B cell (primary cell): ENCODE data around the gene CES3. TPM values are rescaled to one million over a fixed set of nuclear protein-coding genes. Genes with fewer than 3 reads are reported as not detected.

Experiments
- ATAC-seq: fragments of 200-7000 bp; cut with Tn5 transposase; one replicate; pipeline ENCODE4 v1.10.0; 2021; ENCODE audit warnings: low read depth, mild to moderate bottlenecking, moderate number of reproducible peaks, moderate library complexity
- CTCF ChIA-PET: fragments of 350-600 bp; sonication (Branson Sonifier 250); formaldehyde crosslinking; loops from one replicate; lab custom pipeline; 2021; ENCODE audit warnings: antibody characterized with exemption, inconsistent platforms; lab: Charles Lee
- POLR2A ChIA-PET: fragments of 350-600 bp; sonication (Branson Sonifier 250); formaldehyde crosslinking; loops from one replicate; lab custom pipeline; 2021; ENCODE audit warnings: antibody characterized with exemption; lab: Charles Lee
- DNase-seq: peaks from one replicate; pipeline ENCODE4 v3.0.0; 2013
- H2AFZ ChIP-seq: 2 replicates; pipeline ENCODE4 v1.6.1; 2012; ENCODE audit warnings: mild to moderate bottlenecking, low read depth, low read length; ENCODE audit not compliant: insufficient read depth, poor library complexity, severe bottlenecking
- H3K27ac ChIP-seq, 2 donors: 1 replicate in 1 of 2; 2 replicates in 1 of 2; pipeline ENCODE4 v1.5.1; 2012 to 2013; ENCODE audit warnings: low read length in 2 of 2, mild to moderate bottlenecking in 2 of 2, moderate library complexity in 1 of 2
- H3K27me3 ChIP-seq, 4 experiments: fragments of 200-600 bp in 1 of 4; sonication (generic) in 1 of 4; replicated peaks in 1 of 4; 1 replicate in 2 of 4; 2 replicates in 2 of 4; pipeline versions ENCODE4 v1.6.1 to v1.7.0; 2013 to 2016; ENCODE audit warnings: low read length in 3 of 4, mild to moderate bottlenecking in 2 of 4, mixed read lengths in 1 of 4, moderate library complexity in 1 of 4; ENCODE audit not compliant: insufficient read depth in 4 of 4, control insufficient read depth in 3 of 4; ENCODE audit errors: control extremely low read depth in 1 of 4
- H3K36me3 ChIP-seq, 2 experiments: replicated peaks in 1 of 2; 1 replicate in 1 of 2; 2 replicates in 1 of 2; pipeline versions ENCODE4 v1.6.1 to v1.7.1; 2013; ENCODE audit warnings: low read length in 1 of 2; ENCODE audit not compliant: insufficient read depth in 2 of 2, control insufficient read depth in 1 of 2; ENCODE audit errors: control extremely low read depth in 1 of 2, extremely low read depth in 1 of 2
- H3K4me1 ChIP-seq, 2 donors: fragments of 200-600 bp in 1 of 2; sonication (generic) in 1 of 2; 1 replicate in 1 of 2; 2 replicates in 1 of 2; pipeline versions ENCODE4 v1.5.1 to v1.6.1; 2013 to 2017; ENCODE audit warnings: low read length in 2 of 2; ENCODE audit not compliant: control insufficient read depth in 2 of 2, insufficient read depth in 2 of 2
- H3K4me2 ChIP-seq: replicated peaks from 2 replicates; pipeline ENCODE3; 2012; ENCODE audit warnings: mild to moderate bottlenecking, low read depth, low read length; ENCODE audit not compliant: poor library complexity, severe bottlenecking
- H3K4me3 ChIP-seq, 5 experiments: fragments of 200-600 bp in 1 of 5; sonication (generic) in 1 of 5; 1 replicate in 3 of 5; 2 replicates in 2 of 5; pipeline versions ENCODE4 v1.5.1 to v1.7.0; 2011 to 2016; ENCODE audit warnings: low read length in 4 of 5, mild to moderate bottlenecking in 4 of 5, low read depth in 2 of 5, control low read depth in 1 of 5, moderate library complexity in 1 of 5; ENCODE audit not compliant: insufficient read depth in 1 of 5; ENCODE audit errors: control extremely low read depth in 1 of 5, extremely low read depth in 1 of 5
- H3K79me2 ChIP-seq: fragments of 200-600 bp; sonication (generic); one replicate; pipeline ENCODE4 v1.6.0; 2016; ENCODE audit warnings: low read length; ENCODE audit not compliant: control insufficient read depth, insufficient read depth
- H3K9ac ChIP-seq: fragments of 200-600 bp; sonication (generic); 2 replicates; pipeline ENCODE4 v1.6.1; 2017; ENCODE audit warnings: mild to moderate bottlenecking, low read length, moderate library complexity
- H3K9me3 ChIP-seq, 3 donors: one replicate each; pipeline versions ENCODE4 v1.6.1 to v1.7.1; 2013; ENCODE audit warnings: low read length in 2 of 3; ENCODE audit not compliant: control insufficient read depth in 2 of 3, insufficient read depth in 1 of 3; ENCODE audit errors: control extremely low read depth in 1 of 3
- H4K20me1 ChIP-seq: 2 replicates; pipeline ENCODE4 v1.6.0; 2012; ENCODE audit warnings: mild to moderate bottlenecking, low read length; ENCODE audit not compliant: insufficient read depth, control insufficient read depth, poor library complexity, severe bottlenecking
- H3K27ac Mint-ChIP-seq: one replicate; pipeline ENCODE4 v1.8.0; 2021; ENCODE audit warnings: mixed read lengths
- H3K27me3 Mint-ChIP-seq: one replicate; pipeline ENCODE4 v1.8.0; 2021; ENCODE audit warnings: mixed read lengths
- H3K4me1 Mint-ChIP-seq: one replicate; pipeline ENCODE4 v1.8.0; 2021; ENCODE audit warnings: mixed read lengths
- H3K4me3 Mint-ChIP-seq: one replicate; pipeline ENCODE4 v1.8.0; 2021; ENCODE audit warnings: mixed read lengths
- H3K9me3 Mint-ChIP-seq: one replicate; pipeline ENCODE4 v1.8.0; 2022; ENCODE audit warnings: mixed read lengths; ENCODE audit not compliant: insufficient read depth
- EZH2 ChIP-seq: IDR thresholded peaks from 2 replicates; pipeline ENCODE4 v1.6.1; 2012; ENCODE audit warnings: borderline replicate concordance, low read depth, mild to moderate bottlenecking, moderate library complexity, low read length; ENCODE audit not compliant: insufficient read depth, poor library complexity, severe bottlenecking
- WGBS: methylation state at CpG from one replicate; pipeline ENCODE4 v1.1.5; 2013; ENCODE audit warnings: missing lambda C conversion rate; ENCODE audit not compliant: insufficient coverage; 5-methylcytosine and 5-hydroxymethylcytosine counted together
- intact Hi-C: fragments of 100-400 bp; cut with micrococcal nuclease; formaldehyde crosslinking; loops from one replicate; pipeline ENCODE4 v1.10.0; 2022
- polyA plus RNA-seq: library from polyadenylated mRNA; depleted of rRNA; stranded (reverse); fragments of >200 nt; gene quantifications from 2 replicates; pipeline ENCODE4 v1.2.3, GENCODE V29; 2012
- total RNA-seq, 2 donors: library from RNA; stranded (reverse); fragments of 120-200 nt in 1 of 2; gene quantifications; 1 replicate in 1 of 2; 2 replicates in 1 of 2; pipeline versions ENCODE4 v1.2.3 to v1.2.4, GENCODE V29; 2013 to 2022
- TF ChIP-seq, protein P1 (sequence below): fragments of 200-600 bp; IDR thresholded peaks from one replicate; pipeline ENCODE4 v1.8.0; 2022; ENCODE audit warnings: antibody characterized with exemption, mild to moderate bottlenecking

The CES3 gene
- total and polyA plus RNA-seq, 2 donors (not counting 1 experiment from before 2014, with no cell fraction given) = 0.25 to 0.42 TPM

DNA sequence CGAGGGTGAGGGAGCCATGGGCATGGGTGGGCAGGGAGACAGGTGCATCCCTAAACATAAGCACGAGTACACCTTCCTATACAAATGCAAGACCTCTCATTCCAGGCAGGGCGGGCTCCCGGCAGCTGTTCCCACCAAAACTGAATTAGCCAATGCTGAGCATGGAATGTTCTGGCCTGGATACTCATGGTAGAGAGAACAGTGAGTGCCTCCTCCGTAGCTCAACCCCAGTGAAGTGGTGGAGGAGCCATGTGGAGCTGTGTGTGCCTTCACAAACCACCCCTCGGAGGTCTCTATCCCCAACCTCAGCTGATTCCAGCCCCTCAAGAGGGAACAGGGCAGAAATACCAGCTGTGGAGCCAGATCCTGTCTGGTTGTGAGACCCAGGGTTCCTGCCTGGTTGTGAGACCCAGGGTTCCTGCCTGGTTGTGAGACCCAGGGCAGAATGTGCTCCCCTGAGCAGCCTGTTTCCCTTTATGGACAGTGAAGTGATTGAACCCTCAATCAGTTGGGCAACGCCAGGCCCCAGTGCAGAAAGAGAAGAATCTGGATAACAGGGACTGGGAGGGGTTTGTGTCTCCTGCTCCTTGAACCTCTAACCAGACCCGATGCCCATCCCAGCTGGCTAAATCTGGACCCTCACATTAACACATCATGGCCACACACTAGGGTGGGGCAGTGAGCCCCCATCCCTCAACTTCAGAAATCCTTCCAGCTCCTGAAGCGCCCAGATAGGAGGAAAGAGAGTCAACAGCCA lies 40.0 kb upstream of the CES3 start:
- Mint-ChIP-seq H3K4me1 (peaks cover 12% of the 10 kb centered on the region), H3K4me3 (no peak overlapping the region), H3K27ac (no peak overlapping the region), H3K9me3 (no peaks in the 10 kb centered on the region), H3K27me3 (peaks cover 38% of the 10 kb centered on the region)
- H3K9me3 ChIP-seq = peaks cover 0 to 8% (median 0%) of the 10 kb centered on the region in 3 donors
- POLR2A ChIA-PET = no interaction called here
- H3K79me2 ChIP-seq = no peaks in the 10 kb centered on the region
- H3K4me2 ChIP-seq = no peak overlapping the region
- no peak overlapping the region for H3K27ac ChIP-seq
- peaks cover 0 to 35% (median 13%) of the 10 kb centered on the region in 4 experiments for H3K27me3 ChIP-seq
- DNase-seq (no peak), ATAC-seq (no peak)
- intact Hi-C loops = no loop called here
- H3K36me3 ChIP-seq = no peaks in the 10 kb centered on the region
- H4K20me1 ChIP-seq = no peaks in the 10 kb centered on the region
- no peak overlapping the region for H3K4me3 ChIP-seq
- H3K4me1 ChIP-seq = peaks cover 11 to 12% of the 10 kb centered on the region in 2 donors
- 76% methylated on average over 3 of the region's 9 CpGs for WGBS
- CTCF ChIA-PET = no interaction called here
- TF ChIP-seq EZH2 = no peak
- TF ChIP-seq, protein P1, sequence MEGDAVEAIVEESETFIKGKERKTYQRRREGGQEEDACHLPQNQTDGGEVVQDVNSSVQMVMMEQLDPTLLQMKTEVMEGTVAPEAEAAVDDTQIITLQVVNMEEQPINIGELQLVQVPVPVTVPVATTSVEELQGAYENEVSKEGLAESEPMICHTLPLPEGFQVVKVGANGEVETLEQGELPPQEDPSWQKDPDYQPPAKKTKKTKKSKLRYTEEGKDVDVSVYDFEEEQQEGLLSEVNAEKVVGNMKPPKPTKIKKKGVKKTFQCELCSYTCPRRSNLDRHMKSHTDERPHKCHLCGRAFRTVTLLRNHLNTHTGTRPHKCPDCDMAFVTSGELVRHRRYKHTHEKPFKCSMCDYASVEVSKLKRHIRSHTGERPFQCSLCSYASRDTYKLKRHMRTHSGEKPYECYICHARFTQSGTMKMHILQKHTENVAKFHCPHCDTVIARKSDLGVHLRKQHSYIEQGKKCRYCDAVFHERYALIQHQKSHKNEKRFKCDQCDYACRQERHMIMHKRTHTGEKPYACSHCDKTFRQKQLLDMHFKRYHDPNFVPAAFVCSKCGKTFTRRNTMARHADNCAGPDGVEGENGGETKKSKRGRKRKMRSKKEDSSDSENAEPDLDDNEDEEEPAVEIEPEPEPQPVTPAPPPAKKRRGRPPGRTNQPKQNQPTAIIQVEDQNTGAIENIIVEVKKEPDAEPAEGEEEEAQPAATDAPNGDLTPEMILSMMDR = no peak
- H2AFZ ChIP-seq = no peak overlapping the region
- H3K9ac ChIP-seq = no peak overlapping the region

DNA sequence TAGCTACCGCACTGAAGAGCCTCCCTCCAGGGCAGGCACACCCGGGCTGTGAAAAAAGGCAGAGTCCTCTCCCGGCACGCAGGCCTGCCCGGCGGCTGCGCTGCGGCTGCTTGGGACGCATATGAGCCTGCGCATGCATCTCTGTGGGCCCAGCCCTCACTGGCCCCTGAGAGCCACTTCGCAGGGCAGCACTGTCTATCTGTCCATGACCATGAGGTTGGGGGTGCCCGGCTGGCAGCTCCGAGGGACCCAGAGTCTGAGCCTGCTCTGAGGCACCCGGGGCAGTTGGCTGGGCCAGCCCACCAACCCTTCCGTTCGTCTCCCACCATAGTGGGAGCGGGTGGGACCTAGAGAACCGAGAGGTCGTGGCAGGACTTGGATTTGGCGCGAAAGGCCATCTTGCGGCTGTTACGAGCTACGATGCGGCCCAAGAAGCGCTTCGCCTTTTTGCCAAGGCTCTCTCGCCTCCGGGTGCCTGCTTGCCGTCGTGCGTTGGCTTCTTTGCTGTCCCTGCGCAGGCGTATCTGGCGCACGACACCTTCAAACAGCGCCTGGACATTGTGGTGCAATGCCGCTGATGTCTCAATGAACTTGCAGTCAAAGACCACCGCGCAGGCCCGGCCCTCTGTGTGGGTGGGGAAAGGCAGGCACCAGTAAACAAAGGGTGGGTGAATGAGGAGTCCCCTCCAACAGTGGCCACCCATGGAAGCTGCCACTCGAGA lies 39.2 kb upstream of the CES3 start:
- H3K27me3 ChIP-seq = peaks cover 0 to 42% (median 14%) of the 10 kb centered on the region in 4 experiments
- no peak overlapping the region for H3K4me2 ChIP-seq
- Mint-ChIP-seq H3K4me3 (no peak overlapping the region), H3K4me1 (peaks cover 12% of the 10 kb centered on the region), H3K9me3 (no peaks in the 10 kb centered on the region), H3K27ac (no peak overlapping the region), H3K27me3 (peaks cover 37% of the 10 kb centered on the region)
- H3K27ac ChIP-seq = no peak overlapping the region
- no peaks in the 10 kb centered on the region for H4K20me1 ChIP-seq
- TF ChIP-seq EZH2 = no peak
- TF ChIP-seq, protein P1 = no peak
- DNase-seq (no peak), ATAC-seq (no peak)
- WGBS = 83% methylated on average over 39 of the region's 42 CpGs
- H3K36me3 ChIP-seq = no peaks in the 10 kb centered on the region
- ChIA-PET POLR2A (no interaction called here), CTCF (no interaction called here)
- no peak overlapping the region for H2AFZ ChIP-seq
- peaks cover 11 to 12% of the 10 kb centered on the region in 2 donors for H3K4me1 ChIP-seq
- intact Hi-C loops = no loop called here
- no peaks in the 10 kb centered on the region for H3K79me2 ChIP-seq
- no peak overlapping the region for H3K9ac ChIP-seq
- peaks cover 0 to 8% (median 0%) of the 10 kb centered on the region in 3 donors for H3K9me3 ChIP-seq
- no peak overlapping the region for H3K4me3 ChIP-seq
